Stimulated activated CD4-positive, alpha-beta T cell treated with anti-CD3 and anti-CD28 coated beads, Interleukin-12 subunit alpha, Interleukin-12 subunit beta, amount 100 ng/mL, for 4 hours (primary cell): ENCODE results near the gene UBE2L5.
A peak's percentile ranks its signal among the peaks of the same experiment; 100 is the strongest.

ENCODE experiments used
- DNase-seq: peaks from one replicate; pipeline ENCODE4 v3.0.0-alpha.2; 2020

UBE2L5 gene

DNA sequence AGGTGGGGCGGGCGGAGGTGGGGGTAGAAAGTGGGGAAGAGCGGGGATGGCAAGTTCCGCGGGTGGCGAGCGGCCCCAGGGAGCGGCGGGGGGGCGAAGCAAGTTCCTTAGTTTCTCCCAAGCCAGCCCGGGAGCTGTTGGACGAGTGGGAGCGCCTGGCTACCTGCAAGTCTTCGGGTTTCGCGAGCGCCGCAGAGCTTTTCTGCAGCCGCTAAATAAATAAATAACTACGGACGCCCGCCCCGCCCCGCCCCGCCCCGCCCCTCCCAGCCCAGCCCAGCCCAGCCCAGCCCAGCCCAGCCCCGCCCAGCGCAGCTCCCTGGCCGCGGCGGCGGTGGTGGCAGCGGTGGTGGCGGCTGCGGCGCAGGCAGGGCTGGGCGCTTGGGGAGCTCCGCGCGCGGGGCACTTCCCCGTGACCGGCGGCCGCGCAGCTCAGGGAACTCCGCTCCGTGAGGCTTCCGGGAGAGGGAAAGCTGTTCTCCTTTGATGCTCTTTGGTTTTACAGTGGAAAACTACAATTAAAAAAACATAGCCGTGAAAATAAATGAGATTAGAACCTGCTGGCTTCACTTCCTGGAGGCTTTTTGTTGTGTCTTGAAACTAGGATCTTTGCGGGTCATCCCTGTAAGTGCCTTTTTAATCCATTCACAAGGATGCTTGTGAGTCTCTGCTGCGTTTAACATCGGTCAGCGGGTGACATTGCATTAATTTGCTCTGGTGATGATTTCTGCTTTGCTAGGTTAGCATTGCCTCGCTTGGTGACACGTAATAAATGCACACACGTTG lies at the start of gene UBE2L5:
Gene UBE2L5, plus strand, starts transcription at position 440 of the 786 bp plus-strand sequence. CDS start 5,498 bp downstream, outside the sequence.
- peak; percentile 67 for DNase-seq

DNA sequence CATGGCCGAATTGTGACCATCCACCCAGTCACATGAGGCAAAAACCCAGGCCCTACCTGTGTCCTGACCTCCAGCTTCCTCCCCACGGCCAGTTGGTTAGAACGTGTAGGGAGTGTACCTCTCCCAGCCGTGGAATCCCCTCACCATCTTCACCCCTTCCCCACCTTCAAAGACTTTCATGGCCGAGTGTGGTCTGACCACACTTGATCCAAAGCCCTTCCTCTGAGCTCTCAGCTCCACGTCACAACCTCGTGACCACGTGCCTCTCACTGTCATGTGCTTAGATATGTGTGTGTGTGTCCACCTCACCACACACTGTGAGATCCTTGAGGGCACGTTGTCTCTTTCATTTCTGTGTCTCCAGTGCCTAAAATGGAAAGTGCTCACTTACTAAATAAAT lies 48.6 kb upstream of the UBE2L5 start:
- no peak for DNase-seq

- DNase-seq = no peak
These were observed 46.9 kb upstream of the UBE2L5 start for GRCh38 chr13:30375265-30375835.

DNA sequence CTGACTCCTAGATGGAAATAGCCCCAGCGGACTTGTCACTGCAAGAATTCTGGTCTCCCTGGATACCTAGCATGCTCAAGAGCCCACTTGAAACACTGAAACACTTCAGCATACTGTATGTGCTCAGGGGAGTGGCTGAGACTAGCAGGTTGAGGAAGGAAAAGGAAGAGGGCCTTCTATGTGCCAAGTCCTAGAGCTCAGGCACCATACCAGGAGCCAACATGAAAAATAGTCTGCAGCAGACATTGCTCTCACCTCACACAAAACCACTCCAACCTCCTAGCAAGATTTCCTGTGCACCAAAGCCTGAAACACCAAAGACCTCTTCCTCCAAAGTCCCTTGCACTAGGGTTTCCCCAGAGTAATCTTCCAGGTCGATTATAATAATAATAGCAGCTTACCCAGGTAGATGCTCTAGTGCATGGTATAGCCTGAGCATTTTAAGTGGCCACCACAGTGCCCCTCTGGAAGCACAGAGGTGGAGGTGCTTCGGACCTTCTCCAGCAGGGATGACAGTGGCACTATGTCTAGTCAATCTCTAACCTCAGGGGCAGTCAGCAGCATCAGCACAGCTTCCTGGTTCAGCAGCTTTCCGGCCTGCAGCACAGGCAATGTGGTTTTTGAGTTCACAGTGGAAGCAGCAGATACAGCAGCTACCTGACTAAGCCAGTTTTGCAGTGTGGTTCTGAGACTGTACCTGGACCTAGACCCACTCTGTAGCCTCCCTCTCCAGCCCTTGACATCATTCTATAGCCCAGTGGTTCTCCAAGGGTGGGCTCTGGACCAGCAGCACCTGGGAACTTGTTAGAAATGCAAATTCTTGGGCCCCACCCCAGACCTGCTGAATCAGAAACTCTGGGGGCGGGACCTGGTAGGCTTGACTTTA lies 45.6 kb upstream of the UBE2L5 start:
- DNase-seq = peak; percentile 36

GRCh38 chr13:30377312-30377685 lies 45.0 kb upstream of the UBE2L5 start:
- DNase-seq = no peak

- no peak for DNase-seq
These were observed 44.1 kb upstream of the UBE2L5 start for GRCh38 chr13:30378191-30378590.

- no peak for DNase-seq
These were observed 41.2 kb upstream of the UBE2L5 start for GRCh38 chr13:30381049-30381448.

- no peak for DNase-seq
These were observed 39.3 kb upstream of the UBE2L5 start for GRCh38 chr13:30382836-30383525.

- DNase-seq = no peak
These were observed 33.6 kb upstream of the UBE2L5 start for GRCh38 chr13:30388406-30389283.

DNA sequence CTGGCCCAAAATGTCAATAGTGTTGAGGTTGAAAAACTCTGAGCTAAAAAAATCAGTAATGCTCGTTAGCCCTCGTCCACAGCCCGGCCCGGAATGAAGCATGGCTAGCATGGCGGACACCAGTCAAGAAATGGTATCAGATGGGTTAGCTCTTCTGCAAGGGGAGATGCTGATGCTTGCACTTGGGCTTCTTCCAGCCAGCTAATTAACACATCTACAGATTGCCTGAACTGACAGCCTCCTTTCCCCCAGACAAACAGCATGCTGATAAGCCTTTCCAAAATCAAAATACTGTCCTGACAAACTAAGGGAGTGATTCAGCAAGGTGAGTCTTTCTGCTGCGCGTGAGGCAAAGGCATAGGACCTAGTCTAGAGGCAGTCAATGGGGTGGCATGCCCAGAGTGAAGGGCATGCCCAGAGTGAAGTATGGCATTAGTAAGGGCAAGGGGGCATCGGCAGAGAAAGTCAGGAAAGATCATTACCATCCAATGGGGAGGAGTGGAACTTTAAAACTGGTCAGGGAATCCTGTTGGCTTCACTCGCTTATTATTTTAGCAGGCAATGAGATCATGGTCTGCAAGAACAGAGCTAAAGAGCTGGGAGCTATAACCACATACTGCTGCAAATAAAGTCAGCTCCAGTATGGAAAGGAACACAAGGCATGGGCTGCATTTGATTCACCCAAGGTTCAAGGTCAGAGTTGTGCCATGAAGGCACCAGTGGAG lies 30.2 kb upstream of the UBE2L5 start:
- no peak for DNase-seq

DNA sequence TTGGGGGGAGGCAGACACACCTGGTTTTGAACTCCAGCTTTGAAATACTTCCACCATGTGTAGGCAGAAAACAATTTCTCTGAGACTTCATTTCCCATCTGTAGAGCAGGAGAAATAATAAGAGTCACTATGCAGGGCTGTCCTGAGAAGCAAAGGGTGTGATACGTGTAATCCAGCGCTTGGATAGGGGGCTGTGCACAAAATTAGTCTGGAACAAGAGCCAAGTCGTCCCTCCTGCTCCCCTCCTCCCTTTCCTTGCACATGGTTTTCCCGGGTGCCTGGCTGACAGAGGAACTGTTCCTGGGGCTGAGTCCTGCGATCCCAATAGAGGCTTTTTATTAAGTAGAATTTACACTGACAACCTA lies 29.6 kb upstream of the UBE2L5 start:
- DNase-seq = no peak

- no peak for DNase-seq
These were observed 27.5 kb upstream of the UBE2L5 start for GRCh38 chr13:30394751-30395191.

- DNase-seq = peak; percentile 43
These were observed 26.8 kb upstream of the UBE2L5 start for GRCh38 chr13:30395192-30396158.

GRCh38 chr13:30396434-30397075 lies 25.7 kb upstream of the UBE2L5 start:
- DNase-seq = no peak

- DNase-seq = no peak
These were observed 23.7 kb upstream of the UBE2L5 start for GRCh38 chr13:30398601-30399072.

- DNase-seq = no peak
These were observed 21.9 kb upstream of the UBE2L5 start for GRCh38 chr13:30400376-30400775.

DNA sequence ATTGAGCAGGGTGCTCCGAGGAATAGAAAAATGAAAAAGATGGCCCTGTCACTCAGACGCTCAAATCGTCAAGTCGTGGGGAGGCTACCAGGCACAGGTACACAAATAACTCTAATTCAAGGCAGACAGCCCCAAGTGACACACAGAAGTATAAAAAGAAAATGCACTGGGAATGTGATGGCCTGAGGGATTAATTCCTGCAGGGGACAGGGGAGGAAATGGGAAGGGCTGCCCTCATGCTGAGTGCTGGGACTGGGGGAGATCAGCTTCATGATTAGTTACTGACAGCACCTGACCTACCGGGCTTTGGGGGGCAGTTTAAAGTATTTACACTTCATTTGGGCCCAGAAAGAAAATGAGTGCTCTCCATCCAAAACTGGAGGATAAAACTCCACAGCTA lies 20.9 kb upstream of the UBE2L5 start:
- DNase-seq = no peak

- no peak for DNase-seq
These were observed 18.8 kb upstream of the UBE2L5 start for GRCh38 chr13:30403456-30403855.

DNA sequence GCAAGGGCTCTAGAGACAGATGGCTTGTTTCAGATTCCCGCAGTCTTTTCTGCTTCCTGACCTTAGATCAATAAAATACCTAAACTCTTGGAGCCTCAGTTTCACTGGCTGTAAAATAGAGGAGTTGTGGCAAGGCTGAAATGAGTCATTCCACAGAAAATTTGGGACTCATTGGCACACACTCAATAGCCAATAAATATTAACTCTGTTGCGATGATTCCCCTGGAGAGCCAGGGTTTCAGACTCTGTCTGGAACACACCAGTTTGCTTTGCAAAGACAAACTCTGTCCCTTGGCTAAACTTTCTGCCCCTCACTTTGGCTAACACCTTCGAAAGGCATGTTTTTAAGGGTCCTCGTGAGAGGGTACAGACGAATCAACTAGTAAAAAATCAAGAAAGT lies 18.1 kb upstream of the UBE2L5 start:
- DNase-seq = no peak
